ENCODE data around the gene APBB1. TPM values are rescaled to one million over a fixed set of nuclear protein-coding genes. Genes with fewer than 3 reads are reported as not detected.
"Not testable (repeated sequence)": the region's sequence is repeated elsewhere in the genome, so short reads cannot be mapped to it uniquely, and the experiment has no call there.

APBB1 gene
- total RNA-seq, 1 experiment from 2014 or later = 24.7 TPM

GRCh38 chr11:6395470-6396060, 23.3 kb downstream of the APBB1 start:
- H3K4me1 ChIP-seq (ENCODE audit: insufficient read depth, low read length) = peaks cover 15% of the 10 kb centered on the region
- H4K20me1 ChIP-seq (ENCODE audit: low read length) = no peaks in the 10 kb centered on the region
- H3K36me3 ChIP-seq (ENCODE audit: low read depth, low read length) = no peaks in the 10 kb centered on the region
- no TSS peak for BruUV-seq (replicated peaks)
- CTCF ChIA-PET = no interaction called here
- TF ChIP-seq CTCF (conservative IDR thresholded peaks at IDR 0.05; ENCODE audit: low read depth, low read length) = no peak
- no peak for TF ChIP-seq EZH2phosphoT487 (IDR thresholded peaks at IDR 0.05; ENCODE audit: borderline replicate concordance, low read length)
- TF ChIP-seq EZH2 (IDR thresholded peaks at IDR 0.05; ENCODE audit: low read length, unreplicated experiment) = no peak
- no peak for ATAC-seq
- no peak overlapping the region for H3K4me3 ChIP-seq (ENCODE audit: low read length)
- no peaks in the 10 kb centered on the region for H3K9me3 ChIP-seq (ENCODE audit: low read length)
- no peaks in the 10 kb centered on the region for H3K9me2 ChIP-seq (replicated peaks; ENCODE audit: low read length)
- no peaks in the 10 kb centered on the region for H3K27me3 ChIP-seq (ENCODE audit: low read length)
- H2AFZ ChIP-seq (ENCODE audit: low read length) = no peak overlapping the region
- no peaks in the 10 kb centered on the region for H3K79me2 ChIP-seq (ENCODE audit: low read length)
- H3K9ac ChIP-seq (ENCODE audit: low read length) = no peak overlapping the region
- no peak overlapping the region for H3K27ac ChIP-seq (ENCODE audit: low read length)
- POLR2A ChIA-PET (ENCODE audit: unreplicated experiment) = no interaction called here
- H3F3A ChIP-seq (ENCODE audit: low read length, unreplicated experiment) = no peaks in the 10 kb centered on the region
- DNase-seq = no peak
- H3K4me2 ChIP-seq (ENCODE audit: low read length) = no peak overlapping the region
- intact Hi-C loops (cut with micrococcal nuclease) = no loop called here

GRCh38 chr11:6393989-6394670, 24.8 kb downstream of the APBB1 start:
- no peak overlapping the region for H3K4me3 ChIP-seq (ENCODE audit: low read length)
- no peak for ATAC-seq
- H3K27me3 ChIP-seq (ENCODE audit: low read length) = no peaks in the 10 kb centered on the region
- no peak overlapping the region for H3K27ac ChIP-seq (ENCODE audit: low read length)
- no peaks in the 10 kb centered on the region for H3K9me2 ChIP-seq (replicated peaks; ENCODE audit: low read length)
- no peaks in the 10 kb centered on the region for H3K9me3 ChIP-seq (ENCODE audit: low read length)
- peaks cover 21% of the 10 kb centered on the region for H3K4me1 ChIP-seq (ENCODE audit: insufficient read depth, low read length)
- no peaks in the 10 kb centered on the region for H3K79me2 ChIP-seq (ENCODE audit: low read length)
- H3K4me2 ChIP-seq (ENCODE audit: low read length) = no peak overlapping the region
- H3F3A ChIP-seq (ENCODE audit: low read length, unreplicated experiment) = no peaks in the 10 kb centered on the region
- no peak overlapping the region for H3K9ac ChIP-seq (ENCODE audit: low read length)
- H3K36me3 ChIP-seq (ENCODE audit: low read depth, low read length) = no peaks in the 10 kb centered on the region
- H2AFZ ChIP-seq (ENCODE audit: low read length) = no peak overlapping the region
- no TSS peak for BruUV-seq (replicated peaks)
- ChIA-PET POLR2A (ENCODE audit: unreplicated experiment) (no interaction called here), CTCF (no interaction called here)
- H4K20me1 ChIP-seq (ENCODE audit: low read length) = no peaks in the 10 kb centered on the region
- intact Hi-C loops (cut with micrococcal nuclease) = no loop called here
- DNase-seq = no peak
- no peak for TF ChIP-seq CTCF (conservative IDR thresholded peaks at IDR 0.05; ENCODE audit: low read depth, low read length)
- no peak for TF ChIP-seq EZH2phosphoT487 (IDR thresholded peaks at IDR 0.05; ENCODE audit: borderline replicate concordance, low read length)
- no peak for TF ChIP-seq EZH2 (IDR thresholded peaks at IDR 0.05; ENCODE audit: low read length, unreplicated experiment)

GRCh38 chr11:6392251-6392650, 26.6 kb downstream of the APBB1 start:
- H3K27me3 ChIP-seq (ENCODE audit: low read length); H3K9ac ChIP-seq (ENCODE audit: low read length); H3K9me3 ChIP-seq (ENCODE audit: low read length); H4K20me1 ChIP-seq (ENCODE audit: low read length); intact Hi-C loops (cut with micrococcal nuclease); H3K27ac ChIP-seq (ENCODE audit: low read length); ATAC-seq; DNase-seq; H3K36me3 ChIP-seq (ENCODE audit: low read depth, low read length); POLR2A ChIA-PET (ENCODE audit: unreplicated experiment); BruUV-seq (replicated peaks); H3K4me2 ChIP-seq (ENCODE audit: low read length); H3K9me2 ChIP-seq (replicated peaks; ENCODE audit: low read length); H2AFZ ChIP-seq (ENCODE audit: low read length); H3F3A ChIP-seq (ENCODE audit: low read length, unreplicated experiment); H3K79me2 ChIP-seq (ENCODE audit: low read length); CTCF ChIA-PET; H3K4me3 ChIP-seq (ENCODE audit: low read length): not testable (repeated sequence)
- peaks cover 14% of the 10 kb centered on the region for H3K4me1 ChIP-seq (ENCODE audit: insufficient read depth, low read length)
